ENCODE measurements around the gene B4GALNT3.

DNA sequence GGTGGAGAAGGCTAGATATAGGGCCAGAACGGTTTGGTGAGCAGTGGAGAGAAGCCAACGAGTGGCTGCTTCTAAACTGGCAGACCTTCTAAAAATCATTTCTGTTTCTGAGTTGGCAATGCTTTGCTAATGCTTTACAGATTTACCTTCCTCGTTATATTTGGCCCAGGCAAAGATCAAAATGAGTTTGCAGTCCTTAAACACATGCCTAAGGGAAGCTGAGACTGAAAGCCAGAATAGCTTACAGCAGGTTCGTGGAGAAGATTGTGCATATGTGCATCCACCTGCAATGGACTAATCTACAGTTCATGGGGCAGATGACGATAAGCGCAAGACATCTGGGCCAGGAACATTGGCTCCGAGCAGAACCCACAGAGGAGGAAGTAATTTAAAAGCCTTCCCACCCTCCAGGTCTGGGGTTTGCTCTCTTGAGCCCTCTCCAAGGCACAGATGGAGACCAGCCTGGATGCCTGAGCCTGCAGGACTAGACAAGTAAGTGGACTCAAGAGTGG, 104.1 kb downstream of the B4GALNT3 start:
- TF ChIP-seq POLR2A (IDR thresholded peaks at IDR 0.05; ENCODE audit: low read depth, low read length) (no peak), POLR2AphosphoS5 (IDR thresholded peaks at IDR 0.05; ENCODE audit: low read depth, low read length) (no peak), TAF1 (IDR thresholded peaks at IDR 0.05; ENCODE audit: low read depth, low read length) (no peak), POU2F2 (IDR thresholded peaks at IDR 0.05; ENCODE audit: low read depth, low read length) (no peak), SPI1 (IDR thresholded peaks at IDR 0.05; ENCODE audit: low read depth, low read length) (no peak), PAX5 (IDR thresholded peaks at IDR 0.05; ENCODE audit: insufficient read depth, low read length, severe bottlenecking) (no peak)
